ENCODE measurements around the gene DDX31. TPM values are rescaled to one million over a fixed set of nuclear protein-coding genes. Genes with fewer than 3 reads are reported as not detected.

DDX31 gene
- total RNA-seq, 2 experiments from 2014 or later: 29.4 to 29.9 TPM

- Mint-ChIP-seq H3K36me3 (peaks cover 20% of the 10 kb centered on the region), H3K27me3 (no peaks in the 10 kb centered on the region), H3K9me3 (no peaks in the 10 kb centered on the region), H3K4me1 (no peaks in the 10 kb centered on the region), H3K4me3 (no peak overlapping the region), H3K27ac (no peak overlapping the region)
- no peak for DNase-seq
Observed at GRCh38 chr9:132634327-132634726, 35.5 kb downstream of the DDX31 start.

GRCh38 chr9:132632413-132633129 lies 37.2 kb downstream of the DDX31 start:
- no peaks in the 10 kb centered on the region for H3K4me1 Mint-ChIP-seq
- H3K27ac Mint-ChIP-seq: no peak overlapping the region
- no peaks in the 10 kb centered on the region for H3K27me3 Mint-ChIP-seq
- no peak overlapping the region for H3K4me3 Mint-ChIP-seq
- peaks cover 23% of the 10 kb centered on the region for H3K36me3 Mint-ChIP-seq
- no peaks in the 10 kb centered on the region for H3K9me3 Mint-ChIP-seq
- DNase-seq: no peak

- no peak overlapping the region for H3K4me3 Mint-ChIP-seq
- no peaks in the 10 kb centered on the region for H3K27me3 Mint-ChIP-seq
- H3K27ac Mint-ChIP-seq: no peak overlapping the region
- no peaks in the 10 kb centered on the region for H3K9me3 Mint-ChIP-seq
- no peaks in the 10 kb centered on the region for H3K4me1 Mint-ChIP-seq
- no peak for DNase-seq
- H3K36me3 Mint-ChIP-seq: peaks cover 20% of the 10 kb centered on the region
Observed at GRCh38 chr9:132631685-132632084, 38.1 kb downstream of the DDX31 start.

- Mint-ChIP-seq H3K4me3 (no peak overlapping the region), H3K27me3 (no peaks in the 10 kb centered on the region), H3K27ac (no peak overlapping the region), H3K9me3 (no peaks in the 10 kb centered on the region), H3K4me1 (no peaks in the 10 kb centered on the region), H3K36me3 (peaks cover 20% of the 10 kb centered on the region)
- no peak for DNase-seq
Observed at GRCh38 chr9:132631280-132631679, 38.5 kb downstream of the DDX31 start.

GRCh38 chr9:132630811-132631210 lies 39.0 kb downstream of the DDX31 start:
- no peaks in the 10 kb centered on the region for H3K4me1 Mint-ChIP-seq
- H3K27ac Mint-ChIP-seq: no peak overlapping the region

GRCh38 chr9:132630116-132630515 lies 39.7 kb downstream of the DDX31 start:
- Mint-ChIP-seq H3K36me3 (peaks cover 26% of the 10 kb centered on the region), H3K27me3 (no peaks in the 10 kb centered on the region)

More at GRCh38 chr9:132630811-132631210, 39.0 kb downstream of the DDX31 start:
- H3K9me3 Mint-ChIP-seq: no peaks in the 10 kb centered on the region
- H3K36me3 Mint-ChIP-seq: peaks cover 20% of the 10 kb centered on the region
- no peak for DNase-seq
- H3K4me3 Mint-ChIP-seq: no peak overlapping the region
- no peaks in the 10 kb centered on the region for H3K27me3 Mint-ChIP-seq

GRCh38 chr9:132628746-132629145 lies 41.0 kb downstream of the DDX31 start:
- H3K27ac Mint-ChIP-seq: no peak overlapping the region
- H3K27me3 Mint-ChIP-seq: no peaks in the 10 kb centered on the region
- H3K36me3 Mint-ChIP-seq: peaks cover 32% of the 10 kb centered on the region
- no peak for DNase-seq
- H3K9me3 Mint-ChIP-seq: no peaks in the 10 kb centered on the region
- no peaks in the 10 kb centered on the region for H3K4me1 Mint-ChIP-seq
- no peak overlapping the region for H3K4me3 Mint-ChIP-seq

More at GRCh38 chr9:132630116-132630515, 39.7 kb downstream of the DDX31 start:
- Mint-ChIP-seq H3K4me3 (no peak overlapping the region), H3K27ac (no peak overlapping the region), H3K4me1 (no peaks in the 10 kb centered on the region), H3K9me3 (no peaks in the 10 kb centered on the region)
- DNase-seq: no peak

GRCh38 chr9:132627594-132627993 lies 42.2 kb downstream of the DDX31 start:
- H3K36me3 Mint-ChIP-seq: peaks cover 34% of the 10 kb centered on the region
- no peaks in the 10 kb centered on the region for H3K9me3 Mint-ChIP-seq
- no peak overlapping the region for H3K4me3 Mint-ChIP-seq
- H3K4me1 Mint-ChIP-seq: no peaks in the 10 kb centered on the region
- no peak for DNase-seq
- no peaks in the 10 kb centered on the region for H3K27me3 Mint-ChIP-seq
- no peak overlapping the region for H3K27ac Mint-ChIP-seq

- Mint-ChIP-seq H3K4me1 (no peaks in the 10 kb centered on the region), H3K27ac (no peak overlapping the region), H3K36me3 (peaks cover 34% of the 10 kb centered on the region), H3K4me3 (no peak overlapping the region), H3K27me3 (no peaks in the 10 kb centered on the region), H3K9me3 (no peaks in the 10 kb centered on the region)
- no peak for DNase-seq
Observed at GRCh38 chr9:132627106-132627505, 42.7 kb downstream of the DDX31 start.

GRCh38 chr9:132626285-132626684 lies 43.5 kb downstream of the DDX31 start:
- DNase-seq: no peak
- Mint-ChIP-seq H3K4me3 (no peak overlapping the region), H3K36me3 (peaks cover 33% of the 10 kb centered on the region), H3K27ac (no peak overlapping the region), H3K27me3 (no peaks in the 10 kb centered on the region), H3K4me1 (no peaks in the 10 kb centered on the region), H3K9me3 (no peaks in the 10 kb centered on the region)

- H3K9me3 Mint-ChIP-seq: no peaks in the 10 kb centered on the region
- peaks cover 29% of the 10 kb centered on the region for H3K36me3 Mint-ChIP-seq
- H3K4me3 Mint-ChIP-seq: no peak overlapping the region
- DNase-seq: no peak
- no peaks in the 10 kb centered on the region for H3K27me3 Mint-ChIP-seq
- no peak overlapping the region for H3K27ac Mint-ChIP-seq
- no peaks in the 10 kb centered on the region for H3K4me1 Mint-ChIP-seq
Observed at GRCh38 chr9:132622159-132622558, 47.6 kb downstream of the DDX31 start.

- H3K4me1 Mint-ChIP-seq: no peaks in the 10 kb centered on the region
- H3K4me3 Mint-ChIP-seq: no peak overlapping the region
- no peak for DNase-seq
- H3K27me3 Mint-ChIP-seq: no peaks in the 10 kb centered on the region
- peaks cover 36% of the 10 kb centered on the region for H3K36me3 Mint-ChIP-seq
- no peak overlapping the region for H3K27ac Mint-ChIP-seq
- no peaks in the 10 kb centered on the region for H3K9me3 Mint-ChIP-seq
Observed at GRCh38 chr9:132616725-132617124, 53.1 kb downstream of the DDX31 start.

- H3K27me3 Mint-ChIP-seq: no peaks in the 10 kb centered on the region
- H3K4me1 Mint-ChIP-seq: no peaks in the 10 kb centered on the region
- DNase-seq: no peak
- no peak overlapping the region for H3K27ac Mint-ChIP-seq
- H3K9me3 Mint-ChIP-seq: no peaks in the 10 kb centered on the region
- no peak overlapping the region for H3K4me3 Mint-ChIP-seq
- peaks cover 39% of the 10 kb centered on the region for H3K36me3 Mint-ChIP-seq
Observed at GRCh38 chr9:132615774-132616173, 54.0 kb downstream of the DDX31 start.

GRCh38 chr9:132614324-132614723 lies 55.5 kb downstream of the DDX31 start:
- Mint-ChIP-seq H3K4me1 (no peaks in the 10 kb centered on the region), H3K27me3 (no peaks in the 10 kb centered on the region), H3K9me3 (no peaks in the 10 kb centered on the region), H3K27ac (no peak overlapping the region), H3K4me3 (no peak overlapping the region), H3K36me3 (peaks cover 49% of the 10 kb centered on the region)
- no peak for DNase-seq

- no peaks in the 10 kb centered on the region for H3K4me1 Mint-ChIP-seq
- no peak overlapping the region for H3K4me3 Mint-ChIP-seq
- no peak for DNase-seq
- H3K9me3 Mint-ChIP-seq: no peaks in the 10 kb centered on the region
- H3K27ac Mint-ChIP-seq: no peak overlapping the region
- H3K36me3 Mint-ChIP-seq: peaks cover 49% of the 10 kb centered on the region
- no peaks in the 10 kb centered on the region for H3K27me3 Mint-ChIP-seq
Observed at GRCh38 chr9:132610661-132611060, 59.1 kb downstream of the DDX31 start.

GRCh38 chr9:132609829-132610228 lies 60.0 kb downstream of the DDX31 start:
- Mint-ChIP-seq H3K9me3 (no peaks in the 10 kb centered on the region), H3K36me3 (peaks cover 53% of the 10 kb centered on the region), H3K27me3 (no peaks in the 10 kb centered on the region), H3K4me3 (no peak overlapping the region), H3K27ac (no peak overlapping the region), H3K4me1 (no peaks in the 10 kb centered on the region)
- DNase-seq: no peak
